GM19455 (cell line): Measurements from ENCODE around the gene TUBGCP3.
"Not testable (repeated sequence)": the region's sequence is repeated elsewhere in the genome, so short reads cannot be mapped to it uniquely, and the experiment has no call there.

Experiments used
- ATAC-seq: cut with Tn5 transposase; IDR thresholded peaks from one replicate; pipeline ENCODE4 v1.9.1; 2021; ENCODE audit not compliant: unreplicated experiment

Gene TUBGCP3

GRCh38 chr13:112530861-112531260 lies 57.1 kb downstream of the TUBGCP3 start:
- no peak for ATAC-seq

GRCh38 chr13:112529216-112529615 lies 58.7 kb downstream of the TUBGCP3 start:
- no peak for ATAC-seq

GRCh38 chr13:112526146-112526853 lies 61.7 kb downstream of the TUBGCP3 start:
- ATAC-seq = no peak

GRCh38 chr13:112525356-112525945 lies 62.5 kb downstream of the TUBGCP3 start:
- no peak for ATAC-seq

- ATAC-seq = no peak
These were observed 65.4 kb downstream of the TUBGCP3 start for GRCh38 chr13:112522578-112522977.

- ATAC-seq = no peak
These were observed 66.8 kb downstream of the TUBGCP3 start for GRCh38 chr13:112521073-112521685.

GRCh38 chr13:112519517-112520060 lies 68.4 kb downstream of the TUBGCP3 start:
- ATAC-seq = no peak

GRCh38 chr13:112516218-112516617 lies 71.7 kb downstream of the TUBGCP3 start:
- ATAC-seq = no peak

GRCh38 chr13:112513761-112514160 lies 74.2 kb downstream of the TUBGCP3 start:
- ATAC-seq = no peak

GRCh38 chr13:112510987-112511685 lies 76.8 kb downstream of the TUBGCP3 start:
- ATAC-seq = no peak

- no peak for ATAC-seq
These were observed 77.8 kb downstream of the TUBGCP3 start for GRCh38 chr13:112510002-112510780.

GRCh38 chr13:112509190-112509589 lies 78.8 kb downstream of the TUBGCP3 start:
- no peak for ATAC-seq

GRCh38 chr13:112506046-112506445 lies 81.9 kb downstream of the TUBGCP3 start:
- ATAC-seq = no peak

- no peak for ATAC-seq
These were observed 91.8 kb downstream of the TUBGCP3 start for GRCh38 chr13:112496166-112496565.

GRCh38 chr13:112495465-112495864 lies 92.5 kb downstream of the TUBGCP3 start:
- ATAC-seq = no peak

- no peak for ATAC-seq
These were observed 98.8 kb downstream of the TUBGCP3 start for GRCh38 chr13:112489199-112489598.

GRCh38 chr13:112488343-112489050 lies 99.5 kb downstream of the TUBGCP3 start:
- not testable (repeated sequence) for ATAC-seq

GRCh38 chr13:112487127-112487517 lies 100.8 kb downstream of the TUBGCP3 start:
- ATAC-seq = no peak

GRCh38 chr13:112486386-112487126 lies 101.4 kb downstream of the TUBGCP3 start:
- ATAC-seq = no peak
